ENCODE data around the gene QKI.

QKI gene

DNA sequence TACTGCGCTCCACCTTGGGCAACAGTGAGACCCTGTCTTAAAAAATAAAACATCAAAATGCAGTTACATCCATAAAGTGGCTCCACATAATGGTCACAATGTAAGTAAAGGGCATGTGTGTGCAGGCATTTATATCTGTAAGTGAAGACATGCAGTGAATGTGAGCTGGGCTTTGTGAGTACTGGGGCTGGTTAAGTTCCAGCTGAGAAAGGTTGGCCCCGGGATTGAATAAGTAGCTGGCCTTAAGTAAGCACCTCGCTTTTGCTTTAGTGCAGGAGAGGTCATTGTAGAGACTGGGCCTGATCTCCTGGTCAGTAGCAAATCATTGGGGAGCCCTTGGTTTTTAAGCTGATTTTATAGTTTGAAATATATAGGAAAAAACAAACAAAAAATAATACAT, 8.0 kb downstream of the QKI start:
- Histone ChIP-seq H3K4me1 (peaks cover 0 to 98% (median 38%) of the 10 kb centered on the region in 4 donors), H3K9me3 (no peaks in the 10 kb centered on the region), H3K27me3 (no peaks in the 10 kb centered on the region), H3K36me3 (no peaks in the 10 kb centered on the region), H3K27ac (no peak overlapping the region), H3K4me3 (no peak overlapping the region)
- DNase-seq, result no peak
- TF ChIP-seq, protein P1, sequence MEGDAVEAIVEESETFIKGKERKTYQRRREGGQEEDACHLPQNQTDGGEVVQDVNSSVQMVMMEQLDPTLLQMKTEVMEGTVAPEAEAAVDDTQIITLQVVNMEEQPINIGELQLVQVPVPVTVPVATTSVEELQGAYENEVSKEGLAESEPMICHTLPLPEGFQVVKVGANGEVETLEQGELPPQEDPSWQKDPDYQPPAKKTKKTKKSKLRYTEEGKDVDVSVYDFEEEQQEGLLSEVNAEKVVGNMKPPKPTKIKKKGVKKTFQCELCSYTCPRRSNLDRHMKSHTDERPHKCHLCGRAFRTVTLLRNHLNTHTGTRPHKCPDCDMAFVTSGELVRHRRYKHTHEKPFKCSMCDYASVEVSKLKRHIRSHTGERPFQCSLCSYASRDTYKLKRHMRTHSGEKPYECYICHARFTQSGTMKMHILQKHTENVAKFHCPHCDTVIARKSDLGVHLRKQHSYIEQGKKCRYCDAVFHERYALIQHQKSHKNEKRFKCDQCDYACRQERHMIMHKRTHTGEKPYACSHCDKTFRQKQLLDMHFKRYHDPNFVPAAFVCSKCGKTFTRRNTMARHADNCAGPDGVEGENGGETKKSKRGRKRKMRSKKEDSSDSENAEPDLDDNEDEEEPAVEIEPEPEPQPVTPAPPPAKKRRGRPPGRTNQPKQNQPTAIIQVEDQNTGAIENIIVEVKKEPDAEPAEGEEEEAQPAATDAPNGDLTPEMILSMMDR (IDR thresholded peaks at IDR 0.05), result no peak
- intact Hi-C loops (cut with DNase I; ENCODE audit: low total_unique reads), result no loop called here

DNA sequence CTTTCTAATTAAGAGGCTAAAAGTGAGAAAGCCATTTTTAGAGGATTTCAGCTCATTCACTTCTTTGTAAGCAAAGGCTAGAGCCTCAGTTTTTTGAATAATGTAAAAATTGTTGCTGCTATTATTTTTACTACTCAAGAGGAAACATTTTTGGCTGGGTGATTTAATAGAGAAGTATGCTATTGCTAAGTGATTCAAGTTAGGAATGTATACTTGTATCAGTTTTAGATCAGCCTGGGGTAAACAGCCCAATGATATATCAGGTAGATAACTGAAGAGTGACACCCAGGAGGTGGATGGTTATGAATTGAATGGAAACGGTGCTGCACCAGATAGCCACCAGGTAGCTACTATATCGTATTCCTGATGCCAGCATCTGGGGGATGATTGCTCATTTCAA, 9.2 kb downstream of the QKI start:
- H3K27ac ChIP-seq, result no peak overlapping the region
- H3K4me1 ChIP-seq, result peaks cover 0 to 97% (median 40%) of the 10 kb centered on the region in 4 donors
- no peaks in the 10 kb centered on the region for H3K36me3 ChIP-seq
- no peak overlapping the region for H3K4me3 ChIP-seq
- H3K9me3 ChIP-seq, result no peaks in the 10 kb centered on the region
- no peaks in the 10 kb centered on the region for H3K27me3 ChIP-seq
- intact Hi-C loops (cut with DNase I; ENCODE audit: low total_unique reads), result no loop called here
- no peak for DNase-seq
- TF ChIP-seq, protein P1 (IDR thresholded peaks at IDR 0.05), result no peak

DNA sequence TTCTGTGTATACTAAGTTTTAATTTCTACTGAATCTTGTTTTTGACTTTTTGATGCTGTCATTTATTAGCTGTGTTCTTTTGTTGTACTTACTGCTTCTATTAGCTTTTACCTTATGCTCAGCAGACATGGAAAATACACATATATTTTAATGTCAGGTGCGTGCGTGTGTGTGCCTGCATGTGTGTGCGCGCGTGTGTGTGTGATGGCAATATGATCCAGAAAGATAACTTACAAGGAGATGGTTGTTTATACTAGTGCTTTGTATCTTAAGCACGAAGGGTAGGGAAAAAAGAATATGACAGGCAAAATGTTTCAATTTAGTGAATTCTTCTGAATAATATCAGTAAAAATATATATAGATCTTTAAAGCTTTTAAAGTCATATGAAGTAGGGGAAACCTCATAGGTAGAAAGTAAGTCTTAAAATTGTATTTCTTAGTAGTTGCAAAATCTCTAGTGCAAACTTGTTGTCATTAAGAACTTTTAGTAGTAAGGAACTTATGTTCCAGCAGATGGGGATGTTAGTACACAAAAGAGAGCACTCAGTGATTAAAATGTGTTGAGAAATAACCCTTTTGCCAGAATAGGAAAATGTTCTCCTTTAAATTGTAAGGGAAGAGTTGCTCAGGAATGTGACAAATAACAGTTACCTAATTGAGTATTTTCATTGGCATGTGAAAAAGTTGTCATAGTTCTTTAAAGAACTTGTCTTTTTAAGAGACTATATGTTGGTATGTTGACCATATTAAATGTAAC, 13.2 kb downstream of the QKI start:
- Histone ChIP-seq H3K36me3 (no peaks in the 10 kb centered on the region), H3K4me3 (no peak overlapping the region), H3K27me3 (no peaks in the 10 kb centered on the region), H3K9me3 (no peaks in the 10 kb centered on the region), H3K4me1 (peaks cover 0 to 97% (median 46%) of the 10 kb centered on the region in 4 donors), H3K27ac (no peak overlapping the region)
- no peak for DNase-seq
- intact Hi-C loops (cut with DNase I; ENCODE audit: low total_unique reads), result no loop called here
- TF ChIP-seq, protein P1 (IDR thresholded peaks at IDR 0.05), result peak; percentile 41 to 64

DNA sequence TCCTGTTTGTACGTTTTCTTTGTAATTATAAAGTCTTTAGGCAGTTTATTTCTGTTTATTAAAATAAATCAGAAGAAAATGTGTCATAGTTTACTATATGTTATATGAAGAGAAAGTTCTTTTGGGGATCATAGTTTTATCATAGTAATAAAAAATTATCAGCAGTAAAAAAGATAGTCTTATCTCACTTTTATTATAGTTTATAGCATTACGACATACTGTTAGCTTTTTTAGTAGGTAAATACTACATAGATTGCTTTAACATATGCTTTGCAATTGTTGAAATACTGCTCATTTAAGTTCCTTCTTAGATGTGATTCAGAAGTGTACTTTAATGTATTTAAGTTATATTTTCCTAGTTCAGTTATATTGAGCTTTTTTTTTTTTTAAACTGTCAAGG, 13.9 kb downstream of the QKI start:
- no peaks in the 10 kb centered on the region for H3K9me3 ChIP-seq
- no peak overlapping the region for H3K27ac ChIP-seq
- H3K27me3 ChIP-seq, result no peaks in the 10 kb centered on the region
- H3K4me1 ChIP-seq, result peaks cover 0 to 97% (median 40%) of the 10 kb centered on the region in 4 donors
- no peak overlapping the region for H3K4me3 ChIP-seq
- TF ChIP-seq, protein P1 (IDR thresholded peaks at IDR 0.05), result no peak
- intact Hi-C loops (cut with DNase I; ENCODE audit: low total_unique reads), result no loop called here
- DNase-seq, result no peak
- no peaks in the 10 kb centered on the region for H3K36me3 ChIP-seq

DNA sequence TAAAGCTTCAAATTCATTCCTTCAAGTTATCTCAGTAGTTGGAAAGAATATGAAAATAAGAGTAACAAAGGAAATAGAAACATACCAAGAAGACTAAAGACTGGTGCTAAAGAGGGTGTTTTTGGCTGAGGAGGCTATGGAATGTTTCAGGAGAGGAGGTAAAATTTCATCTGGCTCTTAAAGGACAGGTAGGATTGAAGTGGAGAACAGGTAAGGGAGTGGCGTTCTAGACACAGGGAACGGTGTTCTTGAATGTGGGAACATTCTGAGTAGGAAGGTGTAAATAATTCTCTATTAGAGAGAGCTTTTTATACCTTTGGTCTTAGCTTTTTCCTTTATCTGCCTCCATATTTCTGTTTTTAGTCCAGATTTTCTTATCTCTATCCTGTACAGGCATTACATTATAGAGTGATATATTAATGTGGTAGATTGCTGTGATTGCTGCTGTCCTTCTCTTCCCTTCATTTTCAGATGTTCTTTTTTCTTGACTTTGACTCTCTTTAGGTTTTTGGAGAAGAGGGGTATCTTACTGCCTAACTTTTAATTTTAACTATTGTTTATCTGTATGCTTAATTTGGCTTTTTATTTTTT, 15.4 kb downstream of the QKI start:
- DNase-seq, result no peak
- intact Hi-C loops (cut with DNase I; ENCODE audit: low total_unique reads), result no loop called here
- Histone ChIP-seq H3K4me3 (no peak overlapping the region), H3K27ac (no peak overlapping the region), H3K36me3 (no peaks in the 10 kb centered on the region), H3K27me3 (no peaks in the 10 kb centered on the region), H3K4me1 (peaks cover 0 to 95% (median 29%) of the 10 kb centered on the region in 4 donors), H3K9me3 (no peaks in the 10 kb centered on the region)
- TF ChIP-seq, protein P1 (IDR thresholded peaks at IDR 0.05), result no peak

Data from tibial artery (tissue), 4 donors.